GM12875 (cell line): ENCODE measurements around the gene DUXA.
"Not testable (repeated sequence)": the region's sequence is repeated elsewhere in the genome, so short reads cannot be mapped to it uniquely, and the experiment has no call there.

Experiments
- H3K4me3 ChIP-seq: one replicate; pipeline ENCODE4 v1.5.1; 2011; ENCODE audit warnings: low read depth, low read length, control low read depth
- CTCF ChIP-seq: IDR thresholded peaks from 2 replicates; pipeline ENCODE4 v1.5.1; 2011; ENCODE audit warnings: low read depth, mild to moderate bottlenecking, control low read depth, inconsistent platforms, low read length, moderate library complexity, borderline replicate concordance; ENCODE audit not compliant: insufficient read depth

DUXA gene

GRCh38 chr19:57135797-57136196 is 31.5 kb downstream of the DUXA start:
- H3K4me3 ChIP-seq, result no peak overlapping the region
- TF ChIP-seq CTCF, result no peak

- not testable (repeated sequence) for H3K4me3 ChIP-seq
These were observed 39.9 kb downstream of the DUXA start for GRCh38 chr19:57127403-57127802.

- H3K4me3 ChIP-seq, result no peak overlapping the region
- TF ChIP-seq CTCF, result no peak
These were observed 43.4 kb downstream of the DUXA start for GRCh38 chr19:57123882-57124281.

GRCh38 chr19:57118848-57119247 is 48.4 kb downstream of the DUXA start:
- no peak overlapping the region for H3K4me3 ChIP-seq
- no peak for TF ChIP-seq CTCF

GRCh38 chr19:57113501-57113900 is 53.8 kb downstream of the DUXA start:
- not testable (repeated sequence) for H3K4me3 ChIP-seq

GRCh38 chr19:57111329-57111644 is 56.0 kb downstream of the DUXA start:
- H3K4me3 ChIP-seq, result no peak overlapping the region
- TF ChIP-seq CTCF, result no peak

- no peak for TF ChIP-seq CTCF
- no peak overlapping the region for H3K4me3 ChIP-seq
These were observed 56.5 kb downstream of the DUXA start for GRCh38 chr19:57110592-57111328.

GRCh38 chr19:57106722-57107235 is 60.5 kb downstream of the DUXA start:
- H3K4me3 ChIP-seq, result no peak overlapping the region
- no peak for TF ChIP-seq CTCF
